RWPE2 (cell line): ENCODE results near the gene GRIN1.

Experiments used
- ATAC-seq: fragments of 200-7000 bp; cut with Tn5 transposase; 3 replicates; pipeline ENCODE4 v1.9.1; 2021; ENCODE audit warnings: low read depth
- DNase-seq: peaks from one replicate; pipeline ENCODE4 v3.0.0-alpha.2; 2020; ENCODE audit warnings: low spot score
- H3K27ac ChIP-seq: fragments of 450-650 bp; 2 replicates; pipeline ENCODE4 v1.5.1; 2017; ENCODE audit warnings: mild to moderate bottlenecking; ENCODE audit not compliant: poor library complexity, severe bottlenecking
- H3K27me3 ChIP-seq: fragments of 250-450 bp; sonication (Bioruptor Pico); 2 replicates; pipeline ENCODE4 v1.5.1; 2021; ENCODE audit warnings: mild to moderate bottlenecking, moderate library complexity; ENCODE audit not compliant: insufficient read depth, poor library complexity, severe bottlenecking
- H3K36me3 ChIP-seq: fragments of 250-450 bp; sonication (Bioruptor Pico); 2 replicates; pipeline ENCODE4 v1.5.1; 2020; ENCODE audit warnings: low read depth, mild to moderate bottlenecking, moderate library complexity
- H3K4me1 ChIP-seq: fragments of 250-450 bp; sonication (Bioruptor Pico); 2 replicates; pipeline ENCODE4 v1.5.1; 2021; ENCODE audit warnings: mild to moderate bottlenecking, moderate library complexity; ENCODE audit not compliant: insufficient read depth, poor library complexity, severe bottlenecking
- H3K4me3 ChIP-seq: fragments of 250-450 bp; sonication (Bioruptor Pico); 2 replicates; pipeline ENCODE4 v1.5.1; 2021; ENCODE audit warnings: mild to moderate bottlenecking, moderate library complexity; ENCODE audit not compliant: severe bottlenecking
- H3K9me3 ChIP-seq: fragments of 250-450 bp; sonication (Bioruptor Pico); 2 replicates; pipeline ENCODE4 v1.5.1; 2021; ENCODE audit warnings: mild to moderate bottlenecking, moderate library complexity; ENCODE audit not compliant: severe bottlenecking
- TF ChIP-seq, protein P1 (sequence below): fragments of 450-650 bp; IDR thresholded peaks from one replicate; pipeline ENCODE4 v1.5.1; 2017; ENCODE audit warnings: mild to moderate bottlenecking, moderate library complexity; ENCODE audit not compliant: poor library complexity, severe bottlenecking

The GRIN1 gene

DNA sequence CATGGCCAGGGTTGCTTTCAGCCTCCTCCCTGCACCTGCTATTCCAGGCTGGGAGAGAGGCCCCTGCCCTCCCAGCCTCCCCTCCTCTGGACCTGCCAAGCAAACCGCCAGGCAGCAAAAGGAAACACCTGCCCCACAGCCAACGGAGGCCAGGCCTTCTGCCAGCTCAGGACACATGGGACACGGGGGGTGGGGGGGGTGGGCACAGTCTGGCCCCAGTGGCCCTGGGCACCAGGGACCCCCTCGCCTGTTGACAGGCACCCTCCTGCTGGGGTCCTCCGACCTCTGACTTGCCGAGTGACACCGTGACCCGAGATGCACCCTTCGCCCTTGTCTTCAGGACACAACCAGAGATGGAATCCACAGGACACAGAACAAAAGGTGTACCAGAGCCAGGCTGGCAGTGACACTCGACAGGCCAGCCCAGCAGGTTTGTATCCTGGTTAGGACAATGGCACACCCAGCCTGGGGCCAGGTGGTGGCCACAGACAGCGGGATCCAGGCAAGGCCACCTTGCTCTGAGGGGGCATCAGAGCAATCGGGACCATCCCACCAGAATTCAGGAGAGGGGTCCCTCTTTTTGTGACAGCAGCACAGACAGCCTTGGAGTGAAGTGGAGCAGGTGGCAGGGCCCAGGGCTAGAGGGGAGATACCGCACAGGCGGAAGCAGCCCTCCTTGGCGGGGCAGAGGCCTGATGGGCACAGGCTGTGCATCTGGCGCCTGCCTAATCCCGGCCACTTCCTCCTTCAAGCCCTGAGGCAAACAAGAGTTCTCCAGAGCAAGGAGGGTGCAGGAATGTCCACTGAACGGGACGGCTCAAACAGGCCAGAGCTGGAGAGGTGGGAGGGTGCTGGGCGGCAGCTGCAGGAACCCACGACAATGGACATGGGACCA is 34.2 kb downstream of the GRIN1 start:
- no peak overlapping the region for H3K27ac ChIP-seq
- H3K4me3 ChIP-seq = no peak overlapping the region
- H3K4me1 ChIP-seq = no peaks in the 10 kb centered on the region
- H3K27me3 ChIP-seq = peaks cover 62% of the 10 kb centered on the region
- TF ChIP-seq, protein P1, sequence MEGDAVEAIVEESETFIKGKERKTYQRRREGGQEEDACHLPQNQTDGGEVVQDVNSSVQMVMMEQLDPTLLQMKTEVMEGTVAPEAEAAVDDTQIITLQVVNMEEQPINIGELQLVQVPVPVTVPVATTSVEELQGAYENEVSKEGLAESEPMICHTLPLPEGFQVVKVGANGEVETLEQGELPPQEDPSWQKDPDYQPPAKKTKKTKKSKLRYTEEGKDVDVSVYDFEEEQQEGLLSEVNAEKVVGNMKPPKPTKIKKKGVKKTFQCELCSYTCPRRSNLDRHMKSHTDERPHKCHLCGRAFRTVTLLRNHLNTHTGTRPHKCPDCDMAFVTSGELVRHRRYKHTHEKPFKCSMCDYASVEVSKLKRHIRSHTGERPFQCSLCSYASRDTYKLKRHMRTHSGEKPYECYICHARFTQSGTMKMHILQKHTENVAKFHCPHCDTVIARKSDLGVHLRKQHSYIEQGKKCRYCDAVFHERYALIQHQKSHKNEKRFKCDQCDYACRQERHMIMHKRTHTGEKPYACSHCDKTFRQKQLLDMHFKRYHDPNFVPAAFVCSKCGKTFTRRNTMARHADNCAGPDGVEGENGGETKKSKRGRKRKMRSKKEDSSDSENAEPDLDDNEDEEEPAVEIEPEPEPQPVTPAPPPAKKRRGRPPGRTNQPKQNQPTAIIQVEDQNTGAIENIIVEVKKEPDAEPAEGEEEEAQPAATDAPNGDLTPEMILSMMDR = no peak
- ATAC-seq = 0 out of 3 replicates have a peak, but pooled peaks have one; percentile 3
- H3K36me3 ChIP-seq = no peaks in the 10 kb centered on the region
- no peak for DNase-seq
- no peaks in the 10 kb centered on the region for H3K9me3 ChIP-seq

DNA sequence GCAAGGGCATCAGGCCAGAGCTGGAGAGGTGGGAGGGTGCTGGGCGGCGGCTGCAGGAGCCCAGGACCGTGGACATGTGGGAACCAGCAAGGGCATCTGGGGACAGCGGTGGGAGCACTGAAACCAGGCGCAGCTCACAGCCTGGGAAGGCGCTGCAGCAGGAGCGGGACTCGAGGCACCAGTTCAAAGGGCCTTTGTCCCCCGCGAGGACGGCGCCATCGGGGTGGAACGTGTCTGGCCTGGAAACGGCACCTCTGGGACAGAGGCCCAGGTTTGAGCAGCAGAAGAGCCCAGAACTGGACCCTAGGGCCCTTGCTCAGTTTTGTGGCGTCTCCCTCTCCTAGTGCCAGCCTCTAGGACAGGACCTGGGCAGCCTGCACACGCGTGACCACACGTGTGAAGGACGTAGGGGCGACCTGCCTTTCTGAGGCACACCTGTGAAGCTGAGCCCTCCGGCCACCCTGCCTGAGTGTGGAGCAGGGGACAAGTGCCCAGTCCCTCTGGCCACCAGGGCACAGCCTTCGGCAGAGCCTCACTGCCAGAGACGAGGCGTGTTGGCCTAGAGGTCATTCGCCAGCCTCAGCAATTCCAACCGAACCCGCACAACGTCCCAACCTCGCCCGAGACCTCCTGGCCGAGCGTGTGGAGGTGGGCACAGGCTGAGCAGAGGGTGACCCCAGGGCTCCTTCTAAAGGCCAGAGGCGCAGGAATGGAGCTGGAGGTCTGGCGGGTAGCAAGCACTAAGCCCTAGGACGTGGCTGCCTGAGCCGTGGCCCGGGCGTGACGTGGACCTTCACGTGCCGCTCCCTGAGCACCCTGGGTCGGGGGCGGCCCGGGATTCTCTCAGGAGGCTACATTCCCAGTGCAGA is 35.1 kb downstream of the GRIN1 start:
- Histone ChIP-seq H3K4me3 (no peak overlapping the region), H3K27ac (no peak overlapping the region), H3K36me3 (no peaks in the 10 kb centered on the region), H3K9me3 (no peaks in the 10 kb centered on the region), H3K4me1 (no peaks in the 10 kb centered on the region), H3K27me3 (peaks cover 53% of the 10 kb centered on the region)
- TF ChIP-seq, protein P1 = no peak
- DNase-seq (no peak), ATAC-seq (no peak)

GRCh38 chr9:137174722-137175293 is 35.9 kb downstream of the GRIN1 start:
- no peak for DNase-seq
- Histone ChIP-seq H3K4me1 (no peaks in the 10 kb centered on the region), H3K27ac (no peak overlapping the region), H3K4me3 (no peak overlapping the region), H3K36me3 (no peaks in the 10 kb centered on the region; the same call in 1 of the 2 replicates), H3K9me3 (no peaks in the 10 kb centered on the region), H3K27me3 (peaks cover 47% of the 10 kb centered on the region)
- peak; percentile 30 for ATAC-seq
- TF ChIP-seq, protein P1 = no peak

- no peak overlapping the region for H3K4me3 ChIP-seq
- H3K36me3 ChIP-seq = peaks cover 4% of the 10 kb centered on the region; the same call in 1 of the 2 replicates
- peaks cover 41% of the 10 kb centered on the region for H3K27me3 ChIP-seq
- ATAC-seq = no peak
- no peaks in the 10 kb centered on the region for H3K9me3 ChIP-seq
- DNase-seq = no peak
- H3K4me1 ChIP-seq = no peaks in the 10 kb centered on the region
- H3K27ac ChIP-seq = no peak overlapping the region
- TF ChIP-seq, protein P1 = no peak
Measured at GRCh38 chr9:137175345-137175961, 36.5 kb downstream of the GRIN1 start.
